Keratinocyte (primary cell): ENCODE data around the gene PLEKHB2. TPM values are rescaled to one million over a fixed set of nuclear protein-coding genes. Genes with fewer than 3 reads are reported as not detected.

Source experiments
- DNase-seq: peaks from one replicate; pipeline ENCODE4 v3.0.0-alpha.2; 2011; ENCODE audit warnings: low read depth, missing footprints, low spot score
- FAIRE-seq: peaks from 2 replicates; lab custom pipeline; 2011; peaks lifted over from hg19 to GRCh38; lab: Jason Lieb, UNC
- H2AFZ ChIP-seq: 2 replicates; pipeline ENCODE4 v1.6.0; 2012; ENCODE audit warnings: low read length, control low read depth, inconsistent platforms; ENCODE audit not compliant: control insufficient read depth
- H3K27ac ChIP-seq: 2 replicates; pipeline ENCODE4 v1.5.1; 2011; ENCODE audit warnings: low read length; ENCODE audit not compliant: control insufficient read depth, insufficient read depth
- H3K27me3 ChIP-seq: 3 replicates; pipeline ENCODE4 v1.6.0; 2011; ENCODE audit warnings: low read length; ENCODE audit not compliant: control insufficient read depth, insufficient read depth; ENCODE audit errors: extremely low read depth
- H3K36me3 ChIP-seq, 2 experiments: 2 replicates in 1 of 2; 3 replicates in 1 of 2; pipeline ENCODE4 v1.5.1; 2011; ENCODE audit warnings: low read length in 2 of 2, mild to moderate bottlenecking in 1 of 2; ENCODE audit not compliant: control insufficient read depth in 2 of 2, insufficient read depth in 2 of 2; ENCODE audit errors: extremely low read depth in 1 of 2
- H3K4me1 ChIP-seq: 3 replicates; pipeline ENCODE4 v1.5.1; 2011; ENCODE audit warnings: low read length; ENCODE audit not compliant: control insufficient read depth, insufficient read depth; ENCODE audit errors: extremely low read depth
- H3K4me2 ChIP-seq: 3 replicates; pipeline ENCODE4 v1.6.0; 2011; ENCODE audit warnings: low read depth, low read length; ENCODE audit not compliant: control insufficient read depth, insufficient read depth; ENCODE audit errors: extremely low read depth
- H3K4me3 ChIP-seq, 3 experiments: fragments of 200-600 bp in 1 of 3; sonication (generic) in 1 of 3; 2 replicates in 2 of 3; 3 replicates in 1 of 3; pipeline ENCODE4 v1.5.1; 2011 to 2016; ENCODE audit warnings: low read length in 3 of 3, mild to moderate bottlenecking in 3 of 3, control low read depth in 2 of 3, inconsistent platforms in 1 of 3, low read depth in 1 of 3, mixed read lengths in 1 of 3, mixed run types in 1 of 3, moderate library complexity in 1 of 3; ENCODE audit not compliant: control insufficient read depth in 2 of 3, insufficient read depth in 2 of 3; ENCODE audit errors: extremely low read depth in 1 of 3
- H3K79me2 ChIP-seq: 2 replicates; pipeline ENCODE4 v1.6.0; 2012; ENCODE audit warnings: low read length; ENCODE audit not compliant: control insufficient read depth, insufficient read depth
- H3K9ac ChIP-seq: 3 replicates; pipeline ENCODE4 v1.6.0; 2011; ENCODE audit warnings: low read length; ENCODE audit not compliant: control insufficient read depth, insufficient read depth; ENCODE audit errors: extremely low read depth
- H3K9me1 ChIP-seq: 3 replicates; pipeline ENCODE4 v1.6.0; 2011; ENCODE audit warnings: low read length; ENCODE audit not compliant: control insufficient read depth, insufficient read depth; ENCODE audit errors: extremely low read depth
- H3K9me3 ChIP-seq: 2 replicates; pipeline ENCODE4 v1.5.1; 2012; ENCODE audit warnings: low read depth, low read length; ENCODE audit not compliant: control insufficient read depth
- H4K20me1 ChIP-seq: 3 replicates; pipeline ENCODE4 v1.6.0; 2011; ENCODE audit warnings: low read length; ENCODE audit not compliant: control insufficient read depth, insufficient read depth; ENCODE audit errors: extremely low read depth
- EZH2 ChIP-seq: IDR thresholded peaks from one replicate; pipeline ENCODE4 v1.6.1; 2012; ENCODE audit warnings: inconsistent platforms, mild to moderate bottlenecking, low read length, moderate library complexity
- dilution Hi-C: fragments of 300-500 bp; cut with MboI; formaldehyde crosslinking; loops from one replicate; pipeline ENCODE4 v1.7.0; 2020; ENCODE audit warnings: low sequenced_read_pairs; ENCODE audit not compliant: extremely low pct_ligation_motif_present
- polyA plus RNA-seq, 5 experiments: library from polyadenylated mRNA; depleted of rRNA in 3 of 5; stranded (reverse) in 3 of 5; stranded (forward) in 1 of 5; unstranded in 1 of 5; fragments of >200 nt; gene quantifications; 1 replicate in 1 of 5; 2 replicates in 3 of 5; 3 replicates in 1 of 5; pipeline versions ENCODE4 v1.2.1 to v1.2.3, GENCODE V29; 2011 to 2012; ENCODE audit warnings: missing spikeins in 2 of 5, low read depth in 1 of 5, low replicate concordance in 1 of 5
- TF ChIP-seq, protein P1 (sequence below), 3 experiments: IDR thresholded peaks in 1 of 3; conservative IDR thresholded peaks in 1 of 3; optimal IDR thresholded peaks in 1 of 3; 2 replicates in 2 of 3; 3 replicates in 1 of 3; pipeline versions ENCODE3 to v1.5.1; 2011; ENCODE audit warnings: low read length in 3 of 3, mild to moderate bottlenecking in 3 of 3, moderate library complexity in 2 of 3, control low read depth in 1 of 3, inconsistent platforms in 1 of 3; ENCODE audit not compliant: insufficient read depth in 2 of 3; ENCODE audit errors: extremely low read depth in 1 of 3

PLEKHB2 gene
- polyA plus RNA-seq, 1 donor (not counting 4 experiments of a cell fraction or from before 2014, with no cell fraction given) = 77.0 TPM

GRCh38 chr2:131145040-131145439 lies 39.9 kb downstream of the PLEKHB2 start:
- H3K4me3 ChIP-seq = no peak overlapping the region
- no peaks in the 10 kb centered on the region for H3K79me2 ChIP-seq
- DNase-seq (no peak), FAIRE-seq (no peak)
- dilution Hi-C loops = no loop called here
- H3K4me2 ChIP-seq = no peak overlapping the region
- peaks cover 19 to 36% of the 10 kb centered on the region in 2 experiments for H3K36me3 ChIP-seq
- TF ChIP-seq, protein P1, sequence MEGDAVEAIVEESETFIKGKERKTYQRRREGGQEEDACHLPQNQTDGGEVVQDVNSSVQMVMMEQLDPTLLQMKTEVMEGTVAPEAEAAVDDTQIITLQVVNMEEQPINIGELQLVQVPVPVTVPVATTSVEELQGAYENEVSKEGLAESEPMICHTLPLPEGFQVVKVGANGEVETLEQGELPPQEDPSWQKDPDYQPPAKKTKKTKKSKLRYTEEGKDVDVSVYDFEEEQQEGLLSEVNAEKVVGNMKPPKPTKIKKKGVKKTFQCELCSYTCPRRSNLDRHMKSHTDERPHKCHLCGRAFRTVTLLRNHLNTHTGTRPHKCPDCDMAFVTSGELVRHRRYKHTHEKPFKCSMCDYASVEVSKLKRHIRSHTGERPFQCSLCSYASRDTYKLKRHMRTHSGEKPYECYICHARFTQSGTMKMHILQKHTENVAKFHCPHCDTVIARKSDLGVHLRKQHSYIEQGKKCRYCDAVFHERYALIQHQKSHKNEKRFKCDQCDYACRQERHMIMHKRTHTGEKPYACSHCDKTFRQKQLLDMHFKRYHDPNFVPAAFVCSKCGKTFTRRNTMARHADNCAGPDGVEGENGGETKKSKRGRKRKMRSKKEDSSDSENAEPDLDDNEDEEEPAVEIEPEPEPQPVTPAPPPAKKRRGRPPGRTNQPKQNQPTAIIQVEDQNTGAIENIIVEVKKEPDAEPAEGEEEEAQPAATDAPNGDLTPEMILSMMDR (optimal IDR thresholded peaks at IDR 0.05 in 1 of 3, IDR thresholded peaks at IDR 0.05 in 1 of 3, conservative IDR thresholded peaks at IDR 0.05 in 1 of 3; ENCODE audit: extremely low read depth in 1 of 3, insufficient read depth in 2 of 3, low read length in 3 of 3) = no peak
- TF ChIP-seq EZH2 = no peak
- no peaks in the 10 kb centered on the region for H3K27me3 ChIP-seq
- H3K4me1 ChIP-seq = no peaks in the 10 kb centered on the region
- no peak overlapping the region for H3K9ac ChIP-seq
- H3K9me3 ChIP-seq = no peaks in the 10 kb centered on the region
- H3K27ac ChIP-seq = no peak overlapping the region
- H3K9me1 ChIP-seq = no peaks in the 10 kb centered on the region
- no peaks in the 10 kb centered on the region for H4K20me1 ChIP-seq
- H2AFZ ChIP-seq = no peak overlapping the region

DNA sequence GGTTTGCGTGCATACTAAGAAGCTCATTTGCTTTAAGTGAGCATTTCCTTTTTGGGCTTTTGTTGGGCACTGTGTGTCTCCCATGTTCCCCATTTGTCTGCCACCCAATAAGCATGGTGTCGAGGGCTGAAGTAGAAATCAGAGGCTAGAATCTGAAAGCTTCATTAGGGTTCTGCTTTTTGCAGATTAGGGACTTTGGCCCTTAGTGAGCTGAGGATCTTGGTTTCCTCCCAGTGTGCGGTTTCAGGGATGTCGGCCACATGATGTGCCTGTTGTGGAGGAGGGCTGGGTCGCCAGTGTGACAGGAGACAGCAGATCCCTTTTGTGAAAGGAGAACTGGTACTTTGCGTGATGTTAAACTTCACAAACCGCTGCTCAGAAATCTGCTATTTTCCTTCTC lies 41.1 kb downstream of the PLEKHB2 start:
- Histone ChIP-seq H3K4me3 (no peak overlapping the region), H3K9me3 (no peaks in the 10 kb centered on the region), H3K9me1 (no peaks in the 10 kb centered on the region), H3K4me1 (no peaks in the 10 kb centered on the region), H4K20me1 (peaks cover 2% of the 10 kb centered on the region), H3K79me2 (no peaks in the 10 kb centered on the region), H3K9ac (no peak overlapping the region), H3K27ac (no peak overlapping the region), H2AFZ (no peak overlapping the region), H3K36me3 (peaks cover 14 to 26% of the 10 kb centered on the region in 2 experiments), H3K4me2 (no peak overlapping the region), H3K27me3 (no peaks in the 10 kb centered on the region)
- dilution Hi-C loops = no loop called here
- TF ChIP-seq, protein P1 (optimal IDR thresholded peaks at IDR 0.05 in 1 of 3, IDR thresholded peaks at IDR 0.05 in 1 of 3, conservative IDR thresholded peaks at IDR 0.05 in 1 of 3; ENCODE audit: extremely low read depth in 1 of 3, insufficient read depth in 2 of 3, low read length in 3 of 3) = no peak
- TF ChIP-seq EZH2 = no peak
- FAIRE-seq (no peak), DNase-seq (no peak)
